ENCODE measurements around the gene BCAR1.
"Not testable (repeated sequence)": the region's sequence is repeated elsewhere in the genome, so short reads cannot be mapped to it uniquely, and the experiment has no call there.

BCAR1 gene

DNA sequence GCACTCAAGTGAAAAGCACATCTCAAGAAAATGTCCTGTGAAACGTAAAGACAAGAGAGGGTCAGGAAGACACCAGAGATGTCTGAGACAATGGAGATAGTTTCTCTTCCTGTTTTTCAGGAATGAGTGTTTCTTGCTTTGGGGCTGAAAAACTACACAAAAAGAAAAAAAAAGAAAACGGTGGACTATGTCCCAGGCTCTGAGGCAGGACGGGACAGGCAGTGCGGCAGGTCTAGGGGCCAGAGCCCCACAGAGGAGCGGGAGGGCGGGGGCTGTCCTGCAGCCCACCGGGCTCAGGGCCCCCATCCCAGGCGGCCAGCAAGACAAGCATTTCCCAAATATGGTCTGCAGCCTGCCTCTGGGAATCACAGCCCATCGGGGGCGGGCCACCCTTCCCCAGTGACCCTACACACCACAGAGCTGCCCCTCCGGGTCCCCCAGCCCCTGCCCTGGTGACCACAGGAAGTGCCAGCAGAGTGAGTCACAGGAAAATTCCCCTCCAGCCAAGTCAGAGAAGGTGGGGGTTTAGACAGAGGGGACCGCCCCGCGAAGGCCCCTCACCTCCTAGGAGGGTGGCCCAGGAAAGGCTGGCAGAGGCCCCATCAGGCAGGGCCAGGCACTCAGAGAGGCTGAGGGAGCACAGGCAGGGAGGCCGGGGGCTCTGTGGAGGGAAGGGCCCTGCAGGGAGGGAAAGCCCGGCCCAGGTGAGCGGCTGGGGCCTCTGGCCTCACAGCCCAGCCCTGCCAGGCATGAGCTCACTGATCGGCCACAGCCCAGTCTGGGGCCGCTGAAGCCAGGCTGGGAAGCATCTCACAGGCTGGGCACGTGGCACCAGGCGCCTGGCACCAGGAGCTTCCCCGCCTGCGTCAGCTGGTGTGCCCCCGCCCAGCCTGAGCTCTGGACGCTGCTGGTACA, 6.3 kb downstream of the BCAR1 start:
- no peak for DNase-seq (ENCODE audit: low spot score in 2 of 2)

DNA sequence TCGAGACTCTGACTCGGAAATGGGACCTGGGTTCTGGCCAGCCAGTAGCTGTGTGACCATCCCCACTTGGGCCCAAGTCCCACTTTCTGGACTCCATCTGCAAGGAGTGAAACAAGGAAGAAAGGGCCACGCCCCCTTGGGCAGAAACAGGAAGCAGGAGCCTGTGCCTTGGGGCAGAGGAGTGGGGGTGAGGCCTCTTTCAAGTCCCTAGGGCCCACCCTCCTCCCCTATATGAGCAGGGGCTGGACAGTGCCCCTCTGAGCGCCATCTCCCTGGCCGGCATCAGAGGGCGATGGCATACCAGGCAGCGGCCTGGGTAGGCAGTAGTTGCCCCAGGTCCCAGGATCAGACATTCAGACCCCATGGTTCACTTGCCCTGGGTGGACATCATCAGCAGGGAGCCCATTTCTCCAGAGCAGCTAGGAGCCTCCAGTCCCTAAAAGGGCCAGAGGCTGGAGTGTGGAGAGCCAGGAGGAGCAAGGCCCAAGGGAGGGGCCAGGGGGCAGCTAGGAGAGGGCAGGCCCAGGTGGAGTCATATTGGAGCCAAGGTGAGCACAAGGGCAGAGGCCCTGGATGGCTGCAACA, 7.1 kb downstream of the BCAR1 start:
- Histone ChIP-seq H3K27me3 (ENCODE audit: low read depth) (no peaks in the 10 kb centered on the region), H3K4me1 (no peaks in the 10 kb centered on the region), H3K9me3 (no peaks in the 10 kb centered on the region), H3K4me3 (no peak overlapping the region), H3K36me3 (replicated peaks) (peaks cover 18% of the 10 kb centered on the region)
- DNase-seq (ENCODE audit: low spot score in 2 of 2) = no peak
- in situ Hi-C loops (cut with MboI; ENCODE audit: low sequenced_read_pairs) = no loop called here

More for the DNA sequence above, 6.3 kb downstream of the BCAR1 start:
- H3K4me1 ChIP-seq = no peaks in the 10 kb centered on the region
- in situ Hi-C loops (cut with MboI; ENCODE audit: low sequenced_read_pairs) = no loop called here
- H3K9me3 ChIP-seq = no peaks in the 10 kb centered on the region
- peaks cover 18% of the 10 kb centered on the region for H3K36me3 ChIP-seq (replicated peaks)
- no peaks in the 10 kb centered on the region for H3K27me3 ChIP-seq (ENCODE audit: low read depth)
- no peak overlapping the region for H3K4me3 ChIP-seq

GRCh38 chr16:75243667-75244224, 7.7 kb downstream of the BCAR1 start:
- Histone ChIP-seq H3K27me3 (ENCODE audit: low read depth) (no peaks in the 10 kb centered on the region), H3K9me3 (no peaks in the 10 kb centered on the region), H3K36me3 (replicated peaks) (peaks cover 18% of the 10 kb centered on the region), H3K4me1 (no peaks in the 10 kb centered on the region), H3K4me3 (no peak overlapping the region)
- in situ Hi-C loops (cut with MboI; ENCODE audit: low sequenced_read_pairs) = no loop called here
- no peak for DNase-seq (ENCODE audit: low spot score in 2 of 2)

DNA sequence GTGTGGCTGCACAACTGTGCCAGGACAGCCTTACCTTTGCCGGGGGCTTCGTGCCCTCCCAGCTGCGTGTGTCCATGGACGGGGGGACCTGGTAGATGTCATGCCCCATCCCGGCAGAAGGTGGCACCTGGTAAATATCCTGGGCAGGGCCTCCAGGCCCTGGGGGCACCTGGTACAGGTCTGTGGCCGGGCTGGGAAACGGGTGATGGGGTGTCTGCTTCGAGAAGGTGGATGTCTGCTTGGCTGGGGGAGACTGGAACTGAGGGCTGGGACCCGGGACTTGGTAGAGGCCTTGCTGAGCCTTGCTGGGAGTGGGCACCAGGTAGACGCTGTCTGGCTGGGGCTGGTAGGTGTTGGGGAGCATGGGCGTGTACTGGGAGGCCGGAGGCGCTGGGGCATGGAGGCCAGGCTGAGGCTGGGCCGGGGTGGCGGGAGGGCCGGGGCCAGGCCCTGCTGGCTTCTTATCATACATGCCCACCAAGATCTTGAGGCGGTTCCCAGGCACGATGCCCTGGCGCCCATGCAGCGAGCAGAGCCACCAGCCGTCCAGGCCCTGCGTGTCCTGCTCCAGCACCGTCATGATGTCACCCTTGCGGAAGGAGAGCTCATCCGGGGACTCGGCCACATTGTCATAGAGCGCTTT, 8.9 kb downstream of the BCAR1 start:
- in situ Hi-C loops (cut with MboI; ENCODE audit: low sequenced_read_pairs); H3K4me1 ChIP-seq; H3K27me3 ChIP-seq (ENCODE audit: low read depth); DNase-seq (ENCODE audit: low spot score in 2 of 2); H3K4me3 ChIP-seq; H3K9me3 ChIP-seq: not testable (repeated sequence)
- peaks cover 18% of the 10 kb centered on the region for H3K36me3 ChIP-seq (replicated peaks)

- Histone ChIP-seq H3K36me3 (replicated peaks) (peaks cover 18% of the 10 kb centered on the region), H3K9me3 (no peaks in the 10 kb centered on the region), H3K27me3 (ENCODE audit: low read depth) (no peaks in the 10 kb centered on the region), H3K4me1 (no peaks in the 10 kb centered on the region), H3K4me3 (no peak overlapping the region)
- in situ Hi-C loops (cut with MboI; ENCODE audit: low sequenced_read_pairs) = no loop called here
- DNase-seq (ENCODE audit: low spot score in 2 of 2) = no peak
Observed at GRCh38 chr16:75241955-75242354, 9.5 kb downstream of the BCAR1 start.

- no peak for DNase-seq (ENCODE audit: low spot score in 2 of 2)
- H3K4me3 ChIP-seq = no peak overlapping the region
- in situ Hi-C loops (cut with MboI; ENCODE audit: low sequenced_read_pairs) = no loop called here
- no peaks in the 10 kb centered on the region for H3K27me3 ChIP-seq (ENCODE audit: low read depth)
- peaks cover 18% of the 10 kb centered on the region for H3K36me3 ChIP-seq (replicated peaks)
- H3K4me1 ChIP-seq = no peaks in the 10 kb centered on the region
- H3K9me3 ChIP-seq = no peaks in the 10 kb centered on the region
Observed at GRCh38 chr16:75241412-75241811, 10.0 kb downstream of the BCAR1 start.

- H3K4me1 ChIP-seq; H3K4me3 ChIP-seq; DNase-seq (ENCODE audit: low spot score in 2 of 2); H3K27me3 ChIP-seq (ENCODE audit: low read depth); in situ Hi-C loops (cut with MboI; ENCODE audit: low sequenced_read_pairs); H3K9me3 ChIP-seq: not testable (repeated sequence)
- H3K36me3 ChIP-seq (replicated peaks) = peaks cover 18% of the 10 kb centered on the region
Observed at GRCh38 chr16:75240633-75241032, 10.8 kb downstream of the BCAR1 start.

GRCh38 chr16:75239542-75240122, 11.8 kb downstream of the BCAR1 start:
- H3K36me3 ChIP-seq (replicated peaks) = peaks cover 22% of the 10 kb centered on the region
- no peak for DNase-seq (ENCODE audit: low spot score in 2 of 2)
- H3K4me3 ChIP-seq = no peak overlapping the region
- H3K9me3 ChIP-seq = no peaks in the 10 kb centered on the region
- no peaks in the 10 kb centered on the region for H3K27me3 ChIP-seq (ENCODE audit: low read depth)
- H3K4me1 ChIP-seq = no peaks in the 10 kb centered on the region
- in situ Hi-C loops (cut with MboI; ENCODE audit: low sequenced_read_pairs) = no loop called here

DNA sequence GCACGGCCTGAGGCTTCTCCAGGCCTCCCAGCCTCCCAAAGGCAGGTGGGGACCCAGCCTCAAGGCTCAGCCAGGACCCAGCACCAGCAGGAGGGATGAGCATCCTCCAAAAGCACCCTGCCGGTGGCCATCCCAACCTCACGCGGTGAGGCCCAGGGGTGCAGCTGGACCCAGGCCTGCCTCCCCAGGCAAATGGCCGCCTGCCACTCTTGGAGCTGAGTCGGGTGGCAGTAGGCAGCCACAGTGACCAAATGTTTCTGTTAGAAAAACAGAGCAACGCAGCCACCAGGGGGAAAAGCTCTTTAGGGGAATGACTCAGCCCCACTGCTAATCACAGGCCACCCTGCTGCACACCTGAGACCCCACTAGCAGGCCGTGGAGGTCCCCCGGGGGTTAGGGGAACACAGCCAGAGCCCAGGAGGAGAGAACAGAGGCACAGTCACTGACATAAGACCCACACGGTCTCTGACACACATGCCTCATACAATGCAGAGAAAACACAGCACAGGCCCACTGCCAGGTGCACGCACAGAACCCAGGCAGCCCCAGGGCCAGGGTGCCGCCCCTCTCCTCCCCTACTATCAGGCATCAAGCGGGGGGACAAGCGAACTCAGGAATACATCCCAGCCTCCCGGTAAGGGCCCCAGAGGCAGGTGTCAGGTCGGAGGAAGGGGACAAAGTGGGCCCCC, 12.4 kb downstream of the BCAR1 start:
- in situ Hi-C loops (cut with MboI; ENCODE audit: low sequenced_read_pairs) = no loop called here
- H3K9me3 ChIP-seq = no peaks in the 10 kb centered on the region
- no peak for DNase-seq (ENCODE audit: low spot score in 2 of 2)
- peaks cover 28% of the 10 kb centered on the region for H3K36me3 ChIP-seq (replicated peaks)
- H3K27me3 ChIP-seq (ENCODE audit: low read depth) = no peaks in the 10 kb centered on the region
- H3K4me3 ChIP-seq = no peak overlapping the region
- H3K4me1 ChIP-seq = no peaks in the 10 kb centered on the region

- no peak for DNase-seq (ENCODE audit: low spot score in 2 of 2)
- Histone ChIP-seq H3K36me3 (replicated peaks) (peaks cover 33% of the 10 kb centered on the region), H3K4me3 (no peak overlapping the region), H3K27me3 (ENCODE audit: low read depth) (no peaks in the 10 kb centered on the region), H3K9me3 (no peaks in the 10 kb centered on the region), H3K4me1 (no peaks in the 10 kb centered on the region)
- in situ Hi-C loops (cut with MboI; ENCODE audit: low sequenced_read_pairs) = no loop called here
Observed at GRCh38 chr16:75238132-75238852, 13.1 kb downstream of the BCAR1 start.

- H3K4me3 ChIP-seq = no peak overlapping the region
- H3K27me3 ChIP-seq (ENCODE audit: low read depth) = no peaks in the 10 kb centered on the region
- peaks cover 40% of the 10 kb centered on the region for H3K36me3 ChIP-seq (replicated peaks)
- in situ Hi-C loops (cut with MboI; ENCODE audit: low sequenced_read_pairs) = no loop called here
- no peaks in the 10 kb centered on the region for H3K9me3 ChIP-seq
- H3K4me1 ChIP-seq = no peaks in the 10 kb centered on the region
- DNase-seq (ENCODE audit: low spot score in 2 of 2) = no peak
Observed at GRCh38 chr16:75237398-75238131, 13.9 kb downstream of the BCAR1 start.

GRCh38 chr16:75236736-75237397, 14.6 kb downstream of the BCAR1 start:
- H3K4me3 ChIP-seq = no peak overlapping the region
- H3K9me3 ChIP-seq = no peaks in the 10 kb centered on the region
- in situ Hi-C loops (cut with MboI; ENCODE audit: low sequenced_read_pairs) = no loop called here
- no peak for DNase-seq (ENCODE audit: low spot score in 2 of 2)
- H3K27me3 ChIP-seq (ENCODE audit: low read depth) = no peaks in the 10 kb centered on the region
- no peaks in the 10 kb centered on the region for H3K4me1 ChIP-seq
- peaks cover 39% of the 10 kb centered on the region for H3K36me3 ChIP-seq (replicated peaks)
